SW480 (cell line): ENCODE results near the gene RSPH9.

Experiments
- DNase-seq: peaks from one replicate; pipeline ENCODE4 v3.0.0-alpha.2; 2016; ENCODE audit warnings: low spot score

Gene RSPH9

GRCh38 chr6:43710576-43710975 is 65.7 kb downstream of the RSPH9 start:
- DNase-seq, result no peak

- no peak for DNase-seq
These were observed 67.7 kb downstream of the RSPH9 start for GRCh38 chr6:43712579-43712978.

- DNase-seq, result no peak
These were observed 68.9 kb downstream of the RSPH9 start for GRCh38 chr6:43713643-43714310.

- no peak for DNase-seq
These were observed 69.6 kb downstream of the RSPH9 start for GRCh38 chr6:43714311-43715055.

- DNase-seq, result no peak
These were observed 70.4 kb downstream of the RSPH9 start for GRCh38 chr6:43715056-43715788.

GRCh38 chr6:43716099-43716498 is 71.3 kb downstream of the RSPH9 start:
- no peak for DNase-seq

- no peak for DNase-seq
These were observed 72.6 kb downstream of the RSPH9 start for GRCh38 chr6:43717389-43717788.

- DNase-seq, result no peak
These were observed 73.0 kb downstream of the RSPH9 start for GRCh38 chr6:43717822-43718221.

- DNase-seq, result no peak
These were observed 73.7 kb downstream of the RSPH9 start for GRCh38 chr6:43718387-43719105.

- no peak for DNase-seq
These were observed 74.7 kb downstream of the RSPH9 start for GRCh38 chr6:43719511-43719910.

GRCh38 chr6:43720999-43721398 is 76.2 kb downstream of the RSPH9 start:
- no peak for DNase-seq
